ENCODE data around the gene YIPF2. TPM values are rescaled to one million over a fixed set of nuclear protein-coding genes. Genes with fewer than 3 reads are reported as not detected.

Gene YIPF2
- total RNA-seq, 1 experiment from 2014 or later: 126 TPM

DNA sequence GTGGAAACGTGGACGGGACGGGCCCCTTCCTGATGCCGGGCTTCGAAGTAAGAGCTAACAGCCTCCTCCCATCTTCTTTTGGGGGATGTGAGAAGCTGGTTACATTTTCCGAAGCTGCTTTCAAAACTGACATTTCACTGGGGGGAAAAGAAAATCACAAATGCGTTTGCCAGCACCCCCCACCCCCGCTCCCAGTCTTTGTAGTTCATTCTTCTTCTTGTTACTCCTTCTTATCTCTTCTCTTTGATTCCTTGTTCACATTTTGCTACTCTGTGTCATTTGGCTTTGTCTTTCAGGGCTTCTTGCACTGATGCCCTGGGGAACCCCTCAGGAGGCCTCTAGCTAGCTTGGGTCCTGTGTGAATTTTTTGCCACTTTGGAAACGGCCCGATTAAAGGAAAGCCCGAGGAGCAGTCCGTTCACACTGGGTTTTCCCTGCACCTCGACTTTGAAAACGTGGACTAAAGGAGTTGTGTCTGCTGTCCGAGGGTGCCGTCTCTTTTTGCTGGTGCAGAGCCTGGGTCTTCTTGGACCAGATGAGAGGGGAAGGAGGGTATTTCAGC, 55.8 kb downstream of the YIPF2 start:
- peak overlapping the region; percentile 69 for H2AFZ ChIP-seq (ENCODE audit: low read length)
- H3K4me3 ChIP-seq (ENCODE audit: low read length): peak overlapping the region; percentile 84
- no peak for ATAC-seq
- H3K9ac ChIP-seq (ENCODE audit: low read length): peak overlapping the region; percentile 93
- H3K4me1 ChIP-seq (ENCODE audit: insufficient read depth, low read length): peaks cover 8% of the 10 kb centered on the region; the same call in 1 of the 2 replicates
- DNase-seq: peak; percentile 19
- no peaks in the 10 kb centered on the region for H3K9me3 ChIP-seq (ENCODE audit: low read length)
- no peak for TF ChIP-seq EZH2phosphoT487 (IDR thresholded peaks at IDR 0.05; ENCODE audit: borderline replicate concordance, low read length)
- TF ChIP-seq EZH2 (IDR thresholded peaks at IDR 0.05; ENCODE audit: low read length, unreplicated experiment): no peak
- TF ChIP-seq, protein P1, sequence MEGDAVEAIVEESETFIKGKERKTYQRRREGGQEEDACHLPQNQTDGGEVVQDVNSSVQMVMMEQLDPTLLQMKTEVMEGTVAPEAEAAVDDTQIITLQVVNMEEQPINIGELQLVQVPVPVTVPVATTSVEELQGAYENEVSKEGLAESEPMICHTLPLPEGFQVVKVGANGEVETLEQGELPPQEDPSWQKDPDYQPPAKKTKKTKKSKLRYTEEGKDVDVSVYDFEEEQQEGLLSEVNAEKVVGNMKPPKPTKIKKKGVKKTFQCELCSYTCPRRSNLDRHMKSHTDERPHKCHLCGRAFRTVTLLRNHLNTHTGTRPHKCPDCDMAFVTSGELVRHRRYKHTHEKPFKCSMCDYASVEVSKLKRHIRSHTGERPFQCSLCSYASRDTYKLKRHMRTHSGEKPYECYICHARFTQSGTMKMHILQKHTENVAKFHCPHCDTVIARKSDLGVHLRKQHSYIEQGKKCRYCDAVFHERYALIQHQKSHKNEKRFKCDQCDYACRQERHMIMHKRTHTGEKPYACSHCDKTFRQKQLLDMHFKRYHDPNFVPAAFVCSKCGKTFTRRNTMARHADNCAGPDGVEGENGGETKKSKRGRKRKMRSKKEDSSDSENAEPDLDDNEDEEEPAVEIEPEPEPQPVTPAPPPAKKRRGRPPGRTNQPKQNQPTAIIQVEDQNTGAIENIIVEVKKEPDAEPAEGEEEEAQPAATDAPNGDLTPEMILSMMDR (conservative IDR thresholded peaks at IDR 0.05; ENCODE audit: low read depth, low read length): no peak
- CTCF ChIA-PET: interaction anchor here (0.5 to 1.1 kb wide), 3 partner anchors 26 to 59 kb away, joined by 3 to 16 read pairs (median 3); no protein-coding TSS in a partner anchor
- intact Hi-C loops (cut with micrococcal nuclease): loop anchor here (2.0 to 5.0 kb wide), 2 partner anchors 24 to 45 kb away; no protein-coding TSS in a partner anchor
- H3K36me3 ChIP-seq (ENCODE audit: low read depth, low read length): no peaks in the 10 kb centered on the region
- H3K9me2 ChIP-seq (replicated peaks; ENCODE audit: low read length): no peaks in the 10 kb centered on the region
- peak overlapping the region; percentile 31; the same call in 1 of the 2 replicates for H3K27ac ChIP-seq (ENCODE audit: low read length)
- TSS peak; percentile 35 for BruUV-seq (replicated peaks)
- peak overlapping the region; percentile 80 for H3K4me2 ChIP-seq (ENCODE audit: low read length)
- H3K79me2 ChIP-seq (ENCODE audit: low read length): peaks cover 56% of the 10 kb centered on the region
- POLR2A ChIA-PET (ENCODE audit: unreplicated experiment): no interaction called here
- no peaks in the 10 kb centered on the region for H3K27me3 ChIP-seq (ENCODE audit: low read length)
- no peaks in the 10 kb centered on the region for H3F3A ChIP-seq (ENCODE audit: low read length, unreplicated experiment)
- no peaks in the 10 kb centered on the region for H4K20me1 ChIP-seq (ENCODE audit: low read length)

Other genes starting within 250 kb of the YIPF2 start
- gene QTRT1, start 227.2 kb downstream of the YIPF2 start, total RNA-seq (2014; rRNA removed): 72.7 and 79.7 TPM in 2 replicates
- 150 and 211 TPM in 2 replicates for gene DNM2, start 210.6 kb downstream of the YIPF2 start, total RNA-seq (2014; rRNA removed)
- gene TMED1, start 92.4 kb downstream of the YIPF2 start, total RNA-seq (2014; rRNA removed): 81.2 and 94.6 TPM in 2 replicates
- 0.07 and 0.63 TPM in 2 replicates for gene C19orf38, start 80.2 kb downstream of the YIPF2 start, total RNA-seq (2014; rRNA removed)
- 56.2 and 57.1 TPM in 2 replicates for gene CARM1, start 57.1 kb downstream of the YIPF2 start, total RNA-seq (2014; rRNA removed)
- 60.7 and 90.1 TPM in 2 replicates for gene TIMM29, start 172 bp upstream of the YIPF2 start, total RNA-seq (2014; rRNA removed)
- 197 and 316 TPM in 2 replicates for gene SMARCA4, start 32.4 kb upstream of the YIPF2 start, total RNA-seq (2014; rRNA removed)
- 302 and 349 TPM in 2 replicates for gene LDLR, start 160.8 kb upstream of the YIPF2 start, total RNA-seq (2014; rRNA removed)
- 136 and 142 TPM in 2 replicates for gene SPC24, start 227.1 kb upstream of the YIPF2 start, total RNA-seq (2014; rRNA removed)

Data from PC-3 (cell line).